Measurements from ENCODE around the gene CCNL2.

DNA sequence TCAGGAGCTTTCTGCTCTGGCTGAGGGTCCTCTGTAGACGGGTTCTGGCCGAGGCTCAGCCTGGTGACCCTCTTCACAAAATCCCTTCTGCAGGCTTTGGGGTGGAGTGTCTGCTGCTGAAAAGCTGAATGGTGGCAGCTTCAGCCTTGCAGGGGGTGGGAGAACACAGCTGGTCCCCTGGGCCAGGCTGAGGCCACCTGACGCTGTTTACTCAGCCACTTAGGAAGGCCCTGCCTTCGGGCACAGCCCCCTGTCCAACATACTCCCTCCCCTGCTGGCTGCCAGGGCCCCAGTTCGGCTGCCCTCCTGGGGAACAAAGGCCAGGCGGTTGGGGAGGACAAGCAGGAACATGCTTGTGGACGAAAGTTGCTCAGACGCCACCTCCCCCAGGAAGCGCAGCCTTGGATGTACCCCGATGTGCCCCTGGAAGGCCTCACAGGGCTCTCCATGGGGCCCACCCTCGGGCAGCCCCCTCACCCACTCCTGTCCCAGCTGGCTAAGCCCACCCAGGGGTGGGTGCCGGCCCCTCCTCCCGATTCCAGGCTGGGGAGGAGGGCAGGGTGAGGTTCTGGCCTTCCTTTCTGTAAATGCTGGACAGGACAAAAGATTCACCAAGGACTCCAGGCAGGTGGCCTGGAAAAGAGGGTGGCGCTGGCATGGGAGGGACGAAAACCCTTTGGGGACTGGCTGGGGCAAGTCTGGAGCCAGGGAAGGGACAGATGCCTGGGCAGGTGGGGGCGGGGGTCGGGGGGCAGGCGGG, 22.2 kb upstream of the CCNL2 start, which contains the start of gene ANKRD65:
- TF ChIP-seq POLR2AphosphoS5 (IDR thresholded peaks at IDR 0.05; ENCODE audit: borderline replicate concordance, low read depth, low read length) (no peak), EZH2 (IDR thresholded peaks at IDR 0.05) (no peak), FOXP2 (optimal IDR thresholded peaks at IDR 0.05; ENCODE audit: control extremely low read depth, extremely low read length, insufficient read depth) (no peak)
